Muscle layer of colon (tissue), 2 donors: ENCODE data around the gene MIER2.

Experiments
- H3K27ac ChIP-seq: one replicate; pipeline ENCODE4 v1.7.0; 2013; ENCODE audit warnings: low read depth, mild to moderate bottlenecking, low read length, moderate library complexity
- H3K27me3 ChIP-seq, 2 donors: one replicate each; pipeline ENCODE4 v1.7.0; 2013; ENCODE audit warnings: low read length in 2 of 2, mild to moderate bottlenecking in 2 of 2; ENCODE audit not compliant: insufficient read depth in 2 of 2, control insufficient read depth in 1 of 2
- H3K36me3 ChIP-seq: one replicate; pipeline ENCODE4 v1.7.0; 2013; ENCODE audit warnings: mild to moderate bottlenecking, low read length; ENCODE audit not compliant: insufficient read depth
- H3K4me1 ChIP-seq: one replicate; pipeline ENCODE4 v1.7.0; 2013; ENCODE audit warnings: mild to moderate bottlenecking, low read length; ENCODE audit not compliant: insufficient read depth
- H3K4me3 ChIP-seq, 2 donors: one replicate each; pipeline ENCODE4 v1.7.0; 2013; ENCODE audit warnings: low read length in 2 of 2, low read depth in 1 of 2, mild to moderate bottlenecking in 1 of 2, moderate library complexity in 1 of 2
- H3K9ac ChIP-seq: one replicate; pipeline ENCODE4 v1.7.0; 2013; ENCODE audit warnings: low read length
- H3K9me3 ChIP-seq: one replicate; pipeline ENCODE4 v1.7.0; 2013; ENCODE audit warnings: mild to moderate bottlenecking, low read length
- donor health status: abdominal sarcoma.
- donor health status: Adenocarcinoma of cecum.

MIER2 gene

GRCh38 chr19:325937-326565, 18.5 kb downstream of the MIER2 start:
- no peak overlapping the region for H3K9ac ChIP-seq
- H3K27ac ChIP-seq, result no peak overlapping the region
- H3K4me3 ChIP-seq, result no peak overlapping the region
- peaks cover 72% of the 10 kb centered on the region for H3K36me3 ChIP-seq
- no peaks in the 10 kb centered on the region for H3K4me1 ChIP-seq
- H3K27me3 ChIP-seq, result no peaks in the 10 kb centered on the region
- no peaks in the 10 kb centered on the region for H3K9me3 ChIP-seq

- Histone ChIP-seq H3K27me3 (no peaks in the 10 kb centered on the region), H3K4me1 (no peaks in the 10 kb centered on the region), H3K27ac (no peak overlapping the region), H3K36me3 (peaks cover 71% of the 10 kb centered on the region), H3K9ac (no peak overlapping the region), H3K9me3 (no peaks in the 10 kb centered on the region), H3K4me3 (no peak overlapping the region)
These were observed 19.2 kb downstream of the MIER2 start for GRCh38 chr19:325173-325936.

GRCh38 chr19:324716-325115, 19.9 kb downstream of the MIER2 start:
- Histone ChIP-seq H3K36me3 (peaks cover 66% of the 10 kb centered on the region), H3K4me3 (no peak overlapping the region), H3K9ac (no peak overlapping the region), H3K27ac (no peak overlapping the region), H3K27me3 (no peaks in the 10 kb centered on the region), H3K9me3 (no peaks in the 10 kb centered on the region), H3K4me1 (no peaks in the 10 kb centered on the region)

GRCh38 chr19:322616-323015, 22.0 kb downstream of the MIER2 start:
- H3K4me1 ChIP-seq, result no peaks in the 10 kb centered on the region
- H3K36me3 ChIP-seq, result peaks cover 47% of the 10 kb centered on the region
- H3K9me3 ChIP-seq, result no peaks in the 10 kb centered on the region
- no peak overlapping the region for H3K4me3 ChIP-seq
- H3K27me3 ChIP-seq, result no peaks in the 10 kb centered on the region
- H3K9ac ChIP-seq, result no peak overlapping the region
- no peak overlapping the region for H3K27ac ChIP-seq

- Histone ChIP-seq H3K4me1 (no peaks in the 10 kb centered on the region), H3K27ac (no peak overlapping the region), H3K27me3 (no peaks in the 10 kb centered on the region), H3K36me3 (peaks cover 24% of the 10 kb centered on the region), H3K9ac (no peak overlapping the region), H3K9me3 (no peaks in the 10 kb centered on the region), H3K4me3 (no peak overlapping the region)
These were observed 26.2 kb downstream of the MIER2 start for GRCh38 chr19:318509-318774.

- Histone ChIP-seq H3K4me1 (no peaks in the 10 kb centered on the region), H3K9ac (no peak overlapping the region), H3K36me3 (peaks cover 24% of the 10 kb centered on the region), H3K9me3 (no peaks in the 10 kb centered on the region), H3K27ac (no peak overlapping the region), H3K4me3 (no peak overlapping the region), H3K27me3 (no peaks in the 10 kb centered on the region)
These were observed 26.7 kb downstream of the MIER2 start for GRCh38 chr19:317710-318508.

GRCh38 chr19:315811-316210, 28.8 kb downstream of the MIER2 start:
- H3K4me1 ChIP-seq, result no peaks in the 10 kb centered on the region
- H3K9me3 ChIP-seq, result no peaks in the 10 kb centered on the region
- peaks cover 33% of the 10 kb centered on the region for H3K36me3 ChIP-seq
- no peak overlapping the region for H3K27ac ChIP-seq
- H3K27me3 ChIP-seq, result no peaks in the 10 kb centered on the region
- H3K9ac ChIP-seq, result no peak overlapping the region
- H3K4me3 ChIP-seq, result no peak overlapping the region

- H3K27me3 ChIP-seq, result no peaks in the 10 kb centered on the region
- H3K9me3 ChIP-seq, result no peaks in the 10 kb centered on the region
- H3K36me3 ChIP-seq, result peaks cover 33% of the 10 kb centered on the region
- no peak overlapping the region for H3K9ac ChIP-seq
- no peak overlapping the region for H3K27ac ChIP-seq
- no peak overlapping the region for H3K4me3 ChIP-seq
- no peaks in the 10 kb centered on the region for H3K4me1 ChIP-seq
These were observed 30.4 kb downstream of the MIER2 start for GRCh38 chr19:313988-314815.

- Histone ChIP-seq H3K4me1 (no peaks in the 10 kb centered on the region), H3K27ac (no peak overlapping the region), H3K36me3 (peaks cover 41% of the 10 kb centered on the region), H3K9ac (no peak overlapping the region), H3K27me3 (no peaks in the 10 kb centered on the region), H3K9me3 (no peaks in the 10 kb centered on the region), H3K4me3 (no peak overlapping the region)
These were observed 31.2 kb downstream of the MIER2 start for GRCh38 chr19:313169-313987.

- Histone ChIP-seq H3K9ac (no peak overlapping the region), H3K4me1 (no peaks in the 10 kb centered on the region), H3K4me3 (no peak overlapping the region), H3K27ac (no peak overlapping the region), H3K36me3 (peaks cover 47% of the 10 kb centered on the region), H3K27me3 (no peaks in the 10 kb centered on the region), H3K9me3 (no peaks in the 10 kb centered on the region)
These were observed 32.8 kb downstream of the MIER2 start for GRCh38 chr19:311813-312261.
